Measurements from ENCODE around the gene DRG2. TPM values are rescaled to one million over a fixed set of nuclear protein-coding genes. Genes with fewer than 3 reads are reported as not detected.

The DRG2 gene
- total RNA-seq, 1 experiment from 2014 or later, result 34.5 TPM

DNA sequence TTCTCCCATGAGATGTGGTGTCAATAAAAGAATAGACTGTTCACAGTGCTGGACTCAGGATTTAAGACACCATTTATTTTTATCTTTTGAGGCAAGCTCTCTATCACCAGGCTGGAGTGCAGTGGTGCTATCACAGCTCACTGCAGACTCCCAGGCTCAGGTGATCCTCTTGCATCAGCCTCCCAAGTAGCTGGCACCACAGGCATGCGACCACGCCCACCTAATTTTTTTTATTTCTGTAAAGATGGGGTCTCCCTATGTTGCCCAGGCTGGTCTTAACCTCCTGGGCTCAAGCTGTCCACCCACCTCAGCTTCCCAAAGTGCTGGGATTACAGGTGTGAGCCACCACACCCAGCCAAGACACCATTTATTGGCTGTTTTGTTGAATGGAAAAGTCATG is 18.6 kb upstream of the DRG2 start:
- no peak overlapping the region for H3K27ac Mint-ChIP-seq (ENCODE audit: unreplicated experiment)
- H3K4me3 Mint-ChIP-seq (ENCODE audit: low read depth, unreplicated experiment), result no peak overlapping the region
- no peaks in the 10 kb centered on the region for H3K9me3 Mint-ChIP-seq (ENCODE audit: low read depth, unreplicated experiment)
- H3K4me1 Mint-ChIP-seq (ENCODE audit: low read depth, unreplicated experiment), result no peaks in the 10 kb centered on the region
- DNase-seq, result no peak
- intact Hi-C loops (cut with micrococcal nuclease; ENCODE audit: unreplicated experiment), result no loop called here
- H3K36me3 Mint-ChIP-seq (ENCODE audit: insufficient read depth, unreplicated experiment), result no peaks in the 10 kb centered on the region
- CTCF ChIA-PET, result no interaction called here
- BruUV-seq (replicated peaks), result no TSS peak
- no peaks in the 10 kb centered on the region for H3K27me3 Mint-ChIP-seq (ENCODE audit: unreplicated experiment)
- TF ChIP-seq, protein P1, sequence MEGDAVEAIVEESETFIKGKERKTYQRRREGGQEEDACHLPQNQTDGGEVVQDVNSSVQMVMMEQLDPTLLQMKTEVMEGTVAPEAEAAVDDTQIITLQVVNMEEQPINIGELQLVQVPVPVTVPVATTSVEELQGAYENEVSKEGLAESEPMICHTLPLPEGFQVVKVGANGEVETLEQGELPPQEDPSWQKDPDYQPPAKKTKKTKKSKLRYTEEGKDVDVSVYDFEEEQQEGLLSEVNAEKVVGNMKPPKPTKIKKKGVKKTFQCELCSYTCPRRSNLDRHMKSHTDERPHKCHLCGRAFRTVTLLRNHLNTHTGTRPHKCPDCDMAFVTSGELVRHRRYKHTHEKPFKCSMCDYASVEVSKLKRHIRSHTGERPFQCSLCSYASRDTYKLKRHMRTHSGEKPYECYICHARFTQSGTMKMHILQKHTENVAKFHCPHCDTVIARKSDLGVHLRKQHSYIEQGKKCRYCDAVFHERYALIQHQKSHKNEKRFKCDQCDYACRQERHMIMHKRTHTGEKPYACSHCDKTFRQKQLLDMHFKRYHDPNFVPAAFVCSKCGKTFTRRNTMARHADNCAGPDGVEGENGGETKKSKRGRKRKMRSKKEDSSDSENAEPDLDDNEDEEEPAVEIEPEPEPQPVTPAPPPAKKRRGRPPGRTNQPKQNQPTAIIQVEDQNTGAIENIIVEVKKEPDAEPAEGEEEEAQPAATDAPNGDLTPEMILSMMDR (IDR thresholded peaks at IDR 0.05; ENCODE audit: unreplicated experiment), result no peak

DNA sequence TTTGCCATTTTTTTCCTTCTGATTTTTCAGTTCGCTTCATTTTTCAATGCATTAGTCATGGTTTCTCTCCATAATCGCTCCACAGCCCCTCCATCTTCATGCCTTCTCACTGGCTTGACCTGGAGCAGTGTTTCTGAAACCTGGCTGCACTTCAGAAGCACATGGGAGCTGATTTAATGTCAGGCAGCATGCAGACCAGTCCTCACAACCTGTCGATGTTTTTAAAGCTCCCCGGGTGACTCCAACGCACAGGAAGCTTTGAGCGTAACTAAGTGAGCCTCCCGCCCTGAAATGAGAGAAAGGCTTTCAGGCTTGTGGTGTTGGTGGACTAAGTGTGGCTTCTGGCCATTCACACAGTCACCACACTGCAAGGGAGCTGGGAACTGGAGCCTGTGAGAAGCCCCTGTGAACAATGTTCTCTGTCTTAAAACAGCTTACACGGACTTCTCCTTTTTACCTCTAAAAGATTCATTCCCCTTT is 16.8 kb upstream of the DRG2 start:
- no peak overlapping the region for H3K27ac Mint-ChIP-seq (ENCODE audit: unreplicated experiment)
- H3K4me3 Mint-ChIP-seq (ENCODE audit: low read depth, unreplicated experiment), result peak overlapping the region; percentile 30
- TF ChIP-seq, protein P1 (IDR thresholded peaks at IDR 0.05; ENCODE audit: unreplicated experiment), result no peak
- peaks cover 4% of the 10 kb centered on the region for H3K36me3 Mint-ChIP-seq (ENCODE audit: insufficient read depth, unreplicated experiment)
- no peaks in the 10 kb centered on the region for H3K9me3 Mint-ChIP-seq (ENCODE audit: low read depth, unreplicated experiment)
- CTCF ChIA-PET, result no interaction called here
- H3K4me1 Mint-ChIP-seq (ENCODE audit: low read depth, unreplicated experiment), result no peaks in the 10 kb centered on the region
- intact Hi-C loops (cut with micrococcal nuclease; ENCODE audit: unreplicated experiment), result no loop called here
- no peak for DNase-seq
- H3K27me3 Mint-ChIP-seq (ENCODE audit: unreplicated experiment), result peaks cover 15% of the 10 kb centered on the region
- no TSS peak for BruUV-seq (replicated peaks)

DNA sequence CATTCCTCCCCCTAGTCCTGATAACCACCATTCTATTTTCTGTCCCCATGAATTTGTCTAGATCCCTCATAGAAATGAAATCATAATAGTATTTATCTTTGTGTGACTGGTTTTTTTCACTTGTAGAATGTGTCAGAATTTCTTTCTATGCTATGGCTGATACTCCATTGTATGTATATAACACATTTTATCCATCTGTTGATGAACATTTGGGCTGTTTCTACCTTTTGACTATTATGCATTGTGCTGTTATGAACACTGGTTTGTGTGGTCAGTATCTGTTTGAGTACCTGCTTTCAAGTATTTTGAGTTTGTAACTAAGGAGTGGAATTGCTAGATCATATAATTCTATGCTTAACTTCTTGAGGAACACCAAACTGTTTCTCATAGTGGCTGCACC is 16.0 kb upstream of the DRG2 start:
- H3K9me3 Mint-ChIP-seq (ENCODE audit: low read depth, unreplicated experiment), result no peaks in the 10 kb centered on the region
- no peak overlapping the region for H3K27ac Mint-ChIP-seq (ENCODE audit: unreplicated experiment)
- no peak for DNase-seq
- BruUV-seq (replicated peaks), result no TSS peak
- intact Hi-C loops (cut with micrococcal nuclease; ENCODE audit: unreplicated experiment), result no loop called here
- H3K4me3 Mint-ChIP-seq (ENCODE audit: low read depth, unreplicated experiment), result no peak overlapping the region
- no peaks in the 10 kb centered on the region for H3K4me1 Mint-ChIP-seq (ENCODE audit: low read depth, unreplicated experiment)
- H3K36me3 Mint-ChIP-seq (ENCODE audit: insufficient read depth, unreplicated experiment), result peaks cover 4% of the 10 kb centered on the region
- CTCF ChIA-PET, result no interaction called here
- peaks cover 15% of the 10 kb centered on the region for H3K27me3 Mint-ChIP-seq (ENCODE audit: unreplicated experiment)
- TF ChIP-seq, protein P1 (IDR thresholded peaks at IDR 0.05; ENCODE audit: unreplicated experiment), result no peak

DNA sequence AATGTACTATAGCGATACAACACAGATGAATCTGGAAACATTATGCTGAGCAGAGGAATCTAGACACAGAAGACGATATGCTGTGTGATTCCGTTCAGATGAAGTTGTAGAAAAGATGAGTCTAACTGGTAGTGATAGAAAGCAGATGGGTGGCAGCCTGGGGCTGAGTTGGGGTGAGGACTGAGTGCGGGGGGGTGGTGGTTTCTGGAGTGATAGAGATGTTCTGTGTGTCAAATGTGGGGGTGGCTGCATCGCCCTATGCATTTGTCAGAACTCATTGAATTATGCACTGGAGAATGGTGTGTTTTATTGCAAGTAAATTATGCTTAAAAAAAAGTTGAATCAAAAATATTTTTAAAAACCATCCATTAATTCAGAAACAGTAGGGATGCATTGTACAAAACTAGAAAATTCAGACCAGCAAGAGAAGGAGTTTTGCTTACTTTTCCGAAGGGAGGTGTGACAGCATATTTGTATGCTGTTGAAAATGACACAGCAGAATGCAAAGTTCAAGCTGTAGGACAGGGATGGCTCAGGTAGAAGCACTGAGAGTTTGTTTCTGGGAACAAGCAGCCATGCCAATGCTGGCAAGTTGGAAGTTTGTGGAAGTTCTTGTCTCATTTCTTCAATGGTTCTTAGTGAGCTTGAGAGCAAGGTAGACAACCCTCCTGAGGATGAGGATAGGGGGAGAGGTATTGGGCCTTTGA is 13.0 kb upstream of the DRG2 start:
- DNase-seq, result no peak
- intact Hi-C loops (cut with micrococcal nuclease; ENCODE audit: unreplicated experiment), result no loop called here
- Mint-ChIP-seq H3K9me3 (ENCODE audit: low read depth, unreplicated experiment) (no peaks in the 10 kb centered on the region), H3K4me1 (ENCODE audit: low read depth, unreplicated experiment) (no peaks in the 10 kb centered on the region), H3K27me3 (ENCODE audit: unreplicated experiment) (peaks cover 15% of the 10 kb centered on the region), H3K36me3 (ENCODE audit: insufficient read depth, unreplicated experiment) (peaks cover 4% of the 10 kb centered on the region), H3K4me3 (ENCODE audit: low read depth, unreplicated experiment) (no peak overlapping the region), H3K27ac (ENCODE audit: unreplicated experiment) (no peak overlapping the region)
- CTCF ChIA-PET, result no interaction called here
- TF ChIP-seq, protein P1 (IDR thresholded peaks at IDR 0.05; ENCODE audit: unreplicated experiment), result no peak
- no TSS peak for BruUV-seq (replicated peaks)
